HG02623 (cell line): ENCODE results near the gene KCTD17.
A peak's percentile ranks its signal among the peaks of the same experiment; 100 is the strongest.

Experiments
- ATAC-seq: cut with Tn5 transposase; IDR thresholded peaks from one replicate; pipeline ENCODE4 v1.9.1; 2021; ENCODE audit warnings: moderate library complexity; ENCODE audit not compliant: unreplicated experiment

Gene KCTD17

GRCh38 chr22:37019309-37020191 lies 32.0 kb upstream of the KCTD17 start, which contains the start of the genes MPST and TST:
Gene MPST, plus strand, starts transcription at chr22:37019742. Its CDS starts 95 bp downstream, at chr22:37019837.
Gene TST, minus strand, starts transcription at chr22:37019447. Its CDS starts 715 bp downstream, at chr22:37018732.
- peak; percentile 52 for ATAC-seq

DNA sequence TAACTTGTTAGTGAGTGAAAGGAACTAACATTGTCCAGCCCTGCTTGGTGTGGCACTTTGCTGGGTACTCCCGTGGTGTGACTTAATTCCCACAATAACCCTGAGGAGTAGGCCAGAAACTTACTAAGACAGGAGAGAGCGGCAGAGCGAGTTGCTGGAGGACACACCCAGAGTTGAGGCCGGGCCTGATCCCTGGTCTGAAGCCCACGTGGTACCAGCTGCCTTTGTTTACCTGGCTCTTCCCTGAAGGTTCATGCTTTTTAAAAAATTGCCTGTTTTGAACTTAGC lies 31.4 kb upstream of the KCTD17 start:
- ATAC-seq: no peak

DNA sequence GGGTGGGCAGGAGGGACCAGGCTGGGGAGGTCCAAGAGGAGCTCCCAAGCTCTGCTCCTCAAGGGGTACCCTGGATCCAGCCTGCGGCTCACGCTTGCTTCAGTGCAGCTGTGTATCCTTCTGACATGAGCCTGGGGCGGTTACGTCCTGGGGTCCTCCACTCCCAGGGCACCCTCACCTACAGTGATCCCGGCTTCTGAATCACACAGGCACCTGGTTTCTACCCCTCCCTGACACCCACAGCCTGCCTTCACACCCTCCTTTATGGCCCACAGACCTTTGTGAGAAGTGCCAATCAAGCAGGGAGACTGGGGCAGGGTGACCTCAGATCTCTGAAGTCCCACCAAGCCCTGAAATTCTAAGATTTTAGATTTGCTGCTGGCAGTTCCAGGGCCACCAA lies 30.5 kb upstream of the KCTD17 start:
- ATAC-seq: no peak

- no peak for ATAC-seq
Measured at GRCh38 chr22:37021710-37022482, 29.6 kb upstream of the KCTD17 start.

- no peak for ATAC-seq
Measured at GRCh38 chr22:37022483-37023337, 28.8 kb upstream of the KCTD17 start.

- no peak for ATAC-seq
Measured at GRCh38 chr22:37023743-37024338, 27.7 kb upstream of the KCTD17 start.

DNA sequence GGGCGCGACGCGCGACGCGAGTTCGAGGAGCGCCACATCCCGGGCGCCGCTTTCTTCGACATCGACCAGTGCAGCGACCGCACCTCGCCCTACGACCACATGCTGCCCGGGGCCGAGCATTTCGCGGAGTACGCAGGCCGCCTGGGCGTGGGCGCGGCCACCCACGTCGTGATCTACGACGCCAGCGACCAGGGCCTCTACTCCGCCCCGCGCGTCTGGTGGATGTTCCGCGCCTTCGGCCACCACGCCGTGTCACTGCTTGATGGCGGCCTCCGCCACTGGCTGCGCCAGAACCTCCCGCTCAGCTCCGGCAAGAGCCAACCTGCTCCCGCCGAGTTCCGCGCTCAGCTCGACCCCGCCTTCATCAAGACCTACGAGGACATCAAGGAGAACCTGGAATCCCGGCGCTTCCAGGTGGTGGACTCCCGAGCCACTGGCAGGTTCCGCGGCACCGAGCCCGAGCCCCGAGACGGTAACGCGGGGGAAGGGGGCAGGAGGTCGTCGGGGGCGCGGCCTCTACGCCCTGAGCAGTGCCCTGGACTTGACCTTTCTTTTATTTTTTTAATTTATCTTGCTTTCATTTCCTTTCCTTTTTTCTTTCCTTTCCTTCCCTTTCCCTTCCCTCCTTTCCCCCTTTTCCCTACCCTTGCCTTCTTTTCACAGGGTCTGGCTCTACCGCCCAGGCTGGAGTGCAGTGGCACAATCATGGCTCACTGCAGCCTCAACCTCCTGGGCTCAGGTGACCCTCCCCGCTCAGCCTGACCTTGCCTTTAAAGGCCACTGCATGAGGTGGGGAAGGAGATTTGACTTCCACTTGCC lies 27.0 kb upstream of the KCTD17 start:
- no peak for ATAC-seq

DNA sequence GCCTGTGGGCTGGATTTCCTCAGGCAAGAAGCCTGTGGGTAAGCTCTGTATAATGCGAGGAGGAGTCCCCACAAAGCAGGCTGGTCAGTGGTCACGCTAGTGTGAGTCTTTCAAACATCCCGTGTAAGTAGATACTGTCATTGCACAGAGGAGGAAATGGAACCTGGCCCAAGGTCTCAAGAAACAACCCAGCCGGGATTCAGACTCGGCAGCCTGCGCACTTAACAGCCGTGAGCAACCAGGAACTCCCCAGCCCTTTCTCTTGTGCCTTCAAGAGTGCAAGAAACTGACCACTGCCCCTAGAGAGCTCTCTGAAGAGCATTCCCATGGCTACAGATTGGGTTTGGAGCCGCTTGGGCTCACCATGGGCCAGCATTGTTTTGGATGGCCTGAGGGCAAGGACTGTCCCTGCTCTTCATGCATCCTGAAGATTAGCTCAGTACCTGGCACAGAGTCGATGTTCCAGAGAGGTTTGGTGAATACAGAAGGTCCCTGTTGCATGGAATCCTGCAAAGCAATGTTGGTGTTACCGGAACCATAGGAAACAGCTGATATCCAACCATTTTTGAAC lies 26.0 kb upstream of the KCTD17 start:
- no peak for ATAC-seq

DNA sequence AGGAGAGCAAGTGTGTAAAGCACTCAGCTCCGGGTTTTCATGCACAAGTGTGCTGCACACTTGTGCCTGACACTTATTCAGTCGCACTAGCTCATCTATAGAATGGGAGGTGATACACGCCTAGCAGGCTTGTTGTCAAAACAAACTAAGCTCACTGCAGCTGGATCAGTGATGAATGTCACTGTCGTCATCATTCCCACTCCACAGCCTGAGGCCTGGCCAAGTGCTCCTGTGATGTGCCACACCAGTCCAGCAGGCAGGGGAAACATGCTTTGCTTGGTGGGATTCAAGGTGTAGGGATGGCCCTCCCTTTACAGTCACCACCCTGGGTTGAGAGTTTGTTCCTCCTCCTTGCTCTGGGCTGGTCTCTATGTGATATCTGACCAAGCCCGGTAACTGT lies 25.2 kb upstream of the KCTD17 start:
- ATAC-seq: no peak

- ATAC-seq: no peak
Measured at GRCh38 chr22:37027556-37027955, 24.0 kb upstream of the KCTD17 start.

- no peak for ATAC-seq
Measured at GRCh38 chr22:37028692-37029674, 22.6 kb upstream of the KCTD17 start.

- ATAC-seq: no peak
Measured at GRCh38 chr22:37030560-37031281, 20.8 kb upstream of the KCTD17 start.

GRCh38 chr22:37032134-37032534 lies 19.4 kb upstream of the KCTD17 start:
- no peak for ATAC-seq

- ATAC-seq: no peak
Measured at GRCh38 chr22:37032535-37033460, 18.7 kb upstream of the KCTD17 start.

- no peak for ATAC-seq
Measured at GRCh38 chr22:37033605-37034430, 17.7 kb upstream of the KCTD17 start.
